BJ (cell line): ENCODE measurements around the gene CDYL2. TPM values are rescaled to one million over a fixed set of nuclear protein-coding genes. Genes with fewer than 3 reads are reported as not detected.
"Not testable (repeated sequence)": the region's sequence is repeated elsewhere in the genome, so short reads cannot be mapped to it uniquely, and the experiment has no call there.

Experiments
- CTCF ChIA-PET: fragments of 350-600 bp; formaldehyde crosslinking; extraction: SDS; loops from one replicate; lab custom pipeline; 2021; ENCODE audit warnings: antibody characterized with exemption, inconsistent platforms; lab: Yijun Ruan, JAX
- POLR2A ChIA-PET: fragments of 300-600 bp; sonication (Branson Sonifier 250); formaldehyde crosslinking; extraction: SDS; loops from one replicate; lab custom pipeline; 2021; ENCODE audit warnings: antibody characterized with exemption; lab: Charles Lee
- DNase-seq: peaks from one replicate; pipeline ENCODE4 v3.0.0-alpha.2; 2011; ENCODE audit warnings: low read depth
- H3K27me3 ChIP-seq: 2 replicates; pipeline ENCODE4 v1.6.0; 2011; ENCODE audit warnings: low read length; ENCODE audit not compliant: control insufficient read depth, insufficient read depth
- H3K36me3 ChIP-seq: 2 replicates; pipeline ENCODE4 v1.5.1; 2011; ENCODE audit warnings: low read length; ENCODE audit not compliant: control insufficient read depth, insufficient read depth
- H3K4me3 ChIP-seq: 2 replicates; pipeline ENCODE4 v1.5.1; 2011; ENCODE audit warnings: low read depth, mild to moderate bottlenecking, control low read depth, low read length
- polyA plus RNA-seq: library from polyadenylated mRNA; depleted of rRNA; stranded (reverse); fragments of >200 nt; gene quantifications from 2 replicates; pipeline ENCODE4 v1.2.3, GENCODE V29; 2011
- TF ChIP-seq, protein P1 (sequence below): IDR thresholded peaks from 2 replicates; pipeline ENCODE4 v1.5.1; 2011; ENCODE audit warnings: low read depth, mild to moderate bottlenecking, control low read depth, inconsistent platforms, low read length, moderate library complexity; ENCODE audit not compliant: insufficient read depth

The CDYL2 gene
- polyA plus RNA-seq, 1 experiment, result 0.87 TPM

DNA sequence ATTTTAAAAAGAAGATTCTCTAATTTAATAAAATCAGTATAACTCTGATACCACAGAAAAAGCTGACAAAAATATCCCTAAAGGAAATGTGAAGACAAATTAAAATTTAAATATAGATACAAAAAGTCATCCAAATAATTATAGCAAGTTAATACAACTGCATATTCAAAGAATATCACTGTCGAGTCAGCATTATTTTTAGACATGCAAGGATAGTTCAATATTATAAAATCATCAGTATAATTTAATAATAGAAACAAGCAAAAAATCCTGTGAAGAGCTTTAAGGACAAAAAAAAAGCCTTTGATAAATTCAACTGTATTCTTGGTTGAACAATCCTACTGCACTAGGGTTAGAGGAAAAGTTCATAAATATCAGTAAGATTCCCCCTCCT, 21.0 kb upstream of the CDYL2 start:
- Histone ChIP-seq H3K27me3 (peaks cover 2% of the 10 kb centered on the region; the same call in 1 of the 2 replicates), H3K4me3 (no peak overlapping the region), H3K36me3 (no peaks in the 10 kb centered on the region)
- ChIA-PET CTCF (interaction anchor here (0.6 to 3.3 kb wide), 12 partner anchors 9 to 359 kb away, joined by 3 to 14 read pairs (median 3); no protein-coding TSS in a partner anchor), POLR2A (no interaction called here)
- DNase-seq, result no peak
- TF ChIP-seq, protein P1, sequence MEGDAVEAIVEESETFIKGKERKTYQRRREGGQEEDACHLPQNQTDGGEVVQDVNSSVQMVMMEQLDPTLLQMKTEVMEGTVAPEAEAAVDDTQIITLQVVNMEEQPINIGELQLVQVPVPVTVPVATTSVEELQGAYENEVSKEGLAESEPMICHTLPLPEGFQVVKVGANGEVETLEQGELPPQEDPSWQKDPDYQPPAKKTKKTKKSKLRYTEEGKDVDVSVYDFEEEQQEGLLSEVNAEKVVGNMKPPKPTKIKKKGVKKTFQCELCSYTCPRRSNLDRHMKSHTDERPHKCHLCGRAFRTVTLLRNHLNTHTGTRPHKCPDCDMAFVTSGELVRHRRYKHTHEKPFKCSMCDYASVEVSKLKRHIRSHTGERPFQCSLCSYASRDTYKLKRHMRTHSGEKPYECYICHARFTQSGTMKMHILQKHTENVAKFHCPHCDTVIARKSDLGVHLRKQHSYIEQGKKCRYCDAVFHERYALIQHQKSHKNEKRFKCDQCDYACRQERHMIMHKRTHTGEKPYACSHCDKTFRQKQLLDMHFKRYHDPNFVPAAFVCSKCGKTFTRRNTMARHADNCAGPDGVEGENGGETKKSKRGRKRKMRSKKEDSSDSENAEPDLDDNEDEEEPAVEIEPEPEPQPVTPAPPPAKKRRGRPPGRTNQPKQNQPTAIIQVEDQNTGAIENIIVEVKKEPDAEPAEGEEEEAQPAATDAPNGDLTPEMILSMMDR, result no peak

DNA sequence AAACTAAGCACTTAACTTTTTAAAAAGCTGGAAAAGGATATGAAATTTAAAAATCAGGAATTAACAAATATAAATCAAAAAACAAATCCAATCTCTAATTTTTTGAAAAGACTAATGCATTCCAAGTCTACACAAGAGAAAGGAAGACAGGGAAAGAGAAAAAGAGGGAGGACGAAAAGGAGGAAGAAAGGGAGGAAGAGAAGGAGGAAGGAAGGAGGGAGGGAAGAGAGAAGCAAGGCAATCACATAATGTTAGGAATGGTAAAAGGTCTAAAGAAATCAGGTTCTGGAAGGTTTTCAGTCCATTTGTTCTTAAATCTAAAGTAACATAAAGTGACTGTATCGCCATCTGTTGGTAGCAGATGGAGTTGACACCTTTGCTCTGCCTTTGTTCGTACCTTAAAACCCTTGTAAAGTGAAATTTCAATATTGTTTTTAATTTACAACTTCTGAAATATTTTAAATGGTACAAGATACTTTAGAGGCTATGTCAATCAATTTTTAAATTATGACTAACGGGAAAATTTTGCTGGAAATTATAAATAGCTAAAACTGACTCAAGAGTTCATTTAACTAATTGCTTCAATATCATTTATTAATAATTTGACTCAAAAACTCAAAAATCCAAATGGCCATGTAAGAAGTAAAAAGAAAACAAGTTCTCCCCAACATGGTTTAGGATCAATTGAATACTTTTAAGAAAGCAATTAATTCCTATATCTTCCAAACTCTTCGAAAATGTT, 20.4 kb upstream of the CDYL2 start:
- CTCF ChIA-PET, result interaction anchor here (0.6 to 3.3 kb wide), 13 partner anchors 9 to 989 kb away, joined by 3 to 14 read pairs (median 3); no protein-coding TSS in a partner anchor
- TF ChIP-seq, protein P1, result peak; percentile 82

DNA sequence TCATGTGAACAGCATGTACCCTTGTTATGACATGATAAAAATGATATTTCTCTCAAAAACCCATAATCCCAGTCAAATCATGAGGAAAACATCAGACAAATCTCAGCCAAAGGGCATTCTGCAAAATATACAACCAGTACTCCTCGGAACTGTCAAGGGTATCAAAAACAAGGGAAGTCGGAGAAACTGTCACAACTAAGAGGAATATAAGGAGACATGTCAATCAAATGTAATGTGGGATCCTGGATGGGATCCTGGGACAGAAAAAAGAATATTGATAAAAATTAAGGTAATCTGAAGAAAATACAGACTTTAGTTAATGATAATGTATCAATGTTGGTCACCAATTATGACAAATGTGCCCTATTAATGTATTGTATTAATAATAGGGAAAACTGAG, 15.6 kb upstream of the CDYL2 start:
- POLR2A ChIA-PET, result no interaction called here

More for the DNA sequence above, 20.4 kb upstream of the CDYL2 start:
- Histone ChIP-seq H3K36me3 (no peaks in the 10 kb centered on the region), H3K4me3 (no peak overlapping the region), H3K27me3 (peaks cover 2% of the 10 kb centered on the region; the same call in 1 of the 2 replicates)
- DNase-seq, result peak; percentile 11
- POLR2A ChIA-PET, result no interaction called here

DNA sequence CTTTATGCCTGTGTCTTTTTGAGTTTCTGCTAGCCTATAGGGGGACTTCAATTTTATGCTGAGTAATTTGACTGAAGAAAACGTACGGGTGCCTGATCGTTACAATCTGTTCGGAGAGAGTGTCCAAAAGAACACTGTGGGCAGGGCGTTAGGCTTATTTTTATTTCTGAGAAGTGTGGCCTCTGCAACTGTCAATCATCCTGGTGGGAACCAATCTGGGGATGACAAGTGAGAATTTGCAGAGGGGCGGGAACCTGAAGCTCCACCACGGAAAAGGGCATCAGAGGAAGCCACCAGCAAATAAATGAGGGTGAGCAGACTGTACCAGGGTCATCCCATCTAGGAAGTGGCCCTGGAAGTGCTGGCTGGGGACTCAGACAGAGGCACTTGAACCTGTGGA, 12.0 kb upstream of the CDYL2 start:
- ChIA-PET POLR2A (no interaction called here), CTCF (interaction anchor here (0.7 to 1.5 kb wide), 3 partner anchors 9 to 290 kb away, joined by 3 to 4 read pairs (median 3); no protein-coding TSS in a partner anchor)
- no peaks in the 10 kb centered on the region; the same call in 1 of the 2 replicates for H3K27me3 ChIP-seq
- no peak for DNase-seq
- no peaks in the 10 kb centered on the region for H3K36me3 ChIP-seq
- TF ChIP-seq, protein P1, result no peak
- no peak overlapping the region for H3K4me3 ChIP-seq

More for the DNA sequence above, 15.6 kb upstream of the CDYL2 start:
- DNase-seq, result no peak
- CTCF ChIA-PET, result interaction anchor here (2.6 kb wide), 1 partner anchor 293 kb away, joined by 10 read pairs; no protein-coding TSS in a partner anchor
- H3K36me3 ChIP-seq, result no peaks in the 10 kb centered on the region
- TF ChIP-seq, protein P1, result no peak
- no peaks in the 10 kb centered on the region for H3K27me3 ChIP-seq
- no peak overlapping the region for H3K4me3 ChIP-seq

DNA sequence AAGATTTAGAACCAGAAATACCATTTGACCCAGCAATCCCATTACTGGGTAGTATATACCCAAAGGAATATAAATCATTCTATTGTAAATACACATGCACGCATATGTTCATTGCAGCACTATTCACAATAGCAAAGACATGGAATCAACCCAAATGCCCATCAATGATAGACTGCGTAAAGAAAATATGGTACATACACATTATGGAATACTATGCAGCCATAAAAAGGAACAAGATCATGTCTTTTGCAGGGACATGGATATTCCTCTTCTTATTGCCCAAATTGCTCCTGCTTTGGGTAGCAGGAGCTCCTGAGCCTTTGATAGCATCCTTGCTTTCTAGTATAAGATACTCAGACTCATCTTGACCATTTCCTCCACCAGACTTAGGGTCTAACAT, 10.9 kb upstream of the CDYL2 start:
- DNase-seq, H3K36me3 ChIP-seq, H3K27me3 ChIP-seq, POLR2A ChIA-PET, H3K4me3 ChIP-seq: not testable (repeated sequence)
- CTCF ChIA-PET, result interaction anchor here (1.1 to 1.9 kb wide), 3 partner anchors 10 to 289 kb away, joined by 3 to 4 read pairs (median 4); no protein-coding TSS in a partner anchor
